BE2C (cell line): ENCODE measurements around the gene SPCS3.

Experiments
- DNase-seq: peaks from one replicate; pipeline ENCODE4 v3.0.0-alpha.2; 2020
- H3K27me3 ChIP-seq: fragments of 250-450 bp; sonication (Bioruptor Pico); 2 replicates; pipeline ENCODE4 v1.5.1; 2020; ENCODE audit warnings: mild to moderate bottlenecking
- H3K36me3 ChIP-seq: fragments of 250-450 bp; sonication (Bioruptor Pico); 2 replicates; pipeline ENCODE4 v1.5.1; 2020; ENCODE audit warnings: mild to moderate bottlenecking
- H3K4me1 ChIP-seq: fragments of 250-450 bp; sonication (Bioruptor Pico); 2 replicates; pipeline ENCODE4 v1.5.1; 2020
- H3K4me3 ChIP-seq: 2 replicates; pipeline ENCODE4 v1.5.1; 2011; ENCODE audit warnings: low read depth, low read length
- H3K9me3 ChIP-seq: fragments of 250-450 bp; sonication (Bioruptor Pico); 2 replicates; pipeline ENCODE4 v1.5.1; 2020
- CTCF ChIP-seq: IDR thresholded peaks from 2 replicates; pipeline ENCODE4 v1.5.1; 2012; ENCODE audit warnings: mild to moderate bottlenecking, low read depth, low read length

Gene SPCS3

DNA sequence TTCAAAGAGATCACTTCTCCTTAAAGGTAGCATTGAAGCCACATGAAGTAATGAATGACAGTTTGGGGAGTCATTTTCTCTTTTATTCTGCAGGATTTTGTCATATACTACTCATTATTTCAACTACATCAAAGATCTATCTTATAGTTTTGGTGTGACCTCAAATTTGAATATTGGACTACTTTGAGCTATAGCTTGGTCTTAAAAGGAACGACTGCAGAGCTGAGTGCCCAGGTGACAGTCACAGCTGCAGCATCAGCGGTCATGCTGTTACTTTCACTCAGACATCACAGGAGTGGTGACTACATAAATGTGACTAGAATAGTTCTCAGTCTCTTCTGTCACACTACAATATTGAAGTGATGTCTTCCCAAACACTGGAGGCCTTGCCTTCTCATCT, 10.7 kb upstream of the SPCS3 start:
- H3K36me3 ChIP-seq, result no peaks in the 10 kb centered on the region
- no peak for TF ChIP-seq CTCF
- H3K27me3 ChIP-seq, result no peaks in the 10 kb centered on the region
- DNase-seq, result no peak
- H3K4me1 ChIP-seq, result no peaks in the 10 kb centered on the region
- H3K9me3 ChIP-seq, result no peaks in the 10 kb centered on the region
- H3K4me3 ChIP-seq, result no peak overlapping the region

DNA sequence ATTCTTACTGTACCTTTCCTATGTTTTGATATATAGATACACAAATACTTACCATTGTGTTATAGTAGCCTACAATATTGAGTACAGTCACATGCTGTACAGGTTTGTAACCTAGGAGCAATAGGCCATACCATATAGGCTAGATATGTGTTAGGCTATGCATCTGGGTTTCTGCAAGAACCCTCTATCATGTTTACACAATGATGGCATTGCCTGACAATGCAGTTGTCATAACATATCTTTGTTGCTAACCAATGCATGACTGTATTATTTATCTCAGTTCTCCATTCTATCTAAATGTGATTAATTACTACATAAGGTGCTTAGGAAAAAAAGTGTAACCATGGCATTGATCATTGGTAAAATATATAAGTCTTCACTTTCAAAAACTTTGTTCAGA, 10.0 kb upstream of the SPCS3 start:
- Histone ChIP-seq H3K4me3 (no peak overlapping the region), H3K27me3 (no peaks in the 10 kb centered on the region), H3K36me3 (no peaks in the 10 kb centered on the region), H3K4me1 (no peaks in the 10 kb centered on the region), H3K9me3 (no peaks in the 10 kb centered on the region)
- DNase-seq, result no peak
- TF ChIP-seq CTCF, result no peak

DNA sequence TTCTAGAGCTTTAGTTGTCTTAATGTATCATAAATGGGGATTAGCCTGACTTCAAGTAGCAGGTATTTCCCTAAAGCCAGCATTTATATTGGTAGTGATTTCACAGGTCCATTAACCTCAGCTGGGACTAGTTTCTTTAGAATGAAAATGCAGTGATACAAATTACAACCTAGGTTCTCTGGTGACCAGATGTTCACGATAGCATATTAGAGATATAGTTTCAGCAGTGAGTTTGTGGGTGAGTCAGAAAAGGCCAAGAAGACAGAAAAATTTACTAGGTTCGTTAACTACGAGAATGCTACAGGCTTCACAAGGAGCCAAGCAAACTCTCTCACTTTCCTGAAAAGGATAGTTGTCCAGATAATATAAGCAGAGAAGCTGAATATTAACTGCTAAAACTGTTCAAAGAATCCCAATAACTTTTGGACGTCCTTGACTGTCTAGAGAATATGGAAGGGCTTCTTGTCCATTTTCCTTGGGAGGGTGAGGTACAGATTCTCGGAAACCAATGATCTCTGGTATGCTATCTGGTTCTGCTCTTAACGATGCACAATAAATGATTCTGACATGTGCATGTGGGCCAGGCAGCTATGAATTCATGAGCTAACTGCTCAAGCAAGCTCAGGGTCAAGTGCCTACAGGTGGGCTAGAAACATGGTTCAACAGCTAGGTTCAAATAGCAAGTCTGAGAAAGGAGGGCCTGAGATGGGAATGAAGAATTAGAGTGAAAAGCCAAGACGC, 6.0 kb upstream of the SPCS3 start:
- DNase-seq, result no peak
- TF ChIP-seq CTCF, result no peak
- no peaks in the 10 kb centered on the region for H3K4me1 ChIP-seq
- H3K36me3 ChIP-seq, result no peaks in the 10 kb centered on the region
- no peak overlapping the region for H3K4me3 ChIP-seq
- H3K9me3 ChIP-seq, result no peaks in the 10 kb centered on the region
- H3K27me3 ChIP-seq, result no peaks in the 10 kb centered on the region

DNA sequence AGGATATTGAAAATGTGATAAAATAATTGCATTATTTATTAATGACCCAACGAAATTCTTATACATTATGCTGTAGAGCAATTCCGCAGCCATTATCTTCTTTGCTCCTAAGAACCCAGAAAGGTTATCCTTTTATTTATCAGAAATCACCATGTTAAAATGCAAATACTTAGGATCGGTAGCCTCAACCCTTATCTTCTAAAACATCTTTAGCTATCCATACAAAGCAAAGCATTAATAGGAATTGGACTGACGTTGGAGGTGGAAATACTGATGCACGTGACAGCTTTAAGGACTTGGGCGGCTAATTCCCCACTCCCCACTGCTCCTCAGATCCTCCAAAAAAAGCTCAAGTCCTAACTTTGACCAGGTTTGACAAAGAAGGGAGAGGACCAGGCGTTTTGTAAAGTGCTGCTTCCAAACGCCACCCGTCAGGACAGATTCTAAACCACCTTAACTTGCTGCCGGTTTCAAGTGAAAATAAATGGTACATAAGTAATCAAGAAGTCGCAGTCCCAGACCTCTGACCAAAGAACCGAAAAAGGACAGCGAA, 539 bp upstream of the SPCS3 start:
- TF ChIP-seq CTCF, result no peak

DNA sequence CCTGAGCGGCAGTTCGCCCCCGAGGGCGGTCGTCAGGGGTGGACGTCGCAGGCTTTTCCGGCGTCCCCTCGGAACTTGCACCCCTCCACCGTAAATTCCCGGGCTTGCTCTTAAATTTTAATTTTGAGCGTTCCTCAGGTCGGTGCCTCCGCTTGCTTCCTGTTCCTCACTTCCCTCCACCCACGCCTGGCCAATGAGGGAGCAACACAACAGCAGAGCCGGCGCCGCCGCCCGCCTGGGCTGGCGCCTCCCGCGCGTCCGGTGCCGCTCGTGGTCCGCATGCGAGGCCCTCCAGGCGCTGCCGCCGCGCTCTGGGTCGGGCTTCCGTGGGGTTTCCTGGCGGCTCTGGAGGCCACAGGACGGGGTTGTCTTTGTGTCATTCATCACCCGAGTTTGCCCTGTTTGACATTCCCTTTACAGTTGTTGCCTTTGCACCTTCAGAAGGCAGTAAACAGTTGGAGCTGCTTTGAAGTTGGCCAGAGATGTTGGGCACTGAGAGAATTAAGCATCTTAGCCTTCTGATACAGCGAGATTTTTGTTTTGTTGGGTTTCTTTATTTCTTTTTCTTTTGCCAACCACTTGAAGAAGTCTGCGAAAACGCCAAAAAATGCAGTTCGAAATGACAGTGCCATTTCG, 692 bp downstream of the SPCS3 start:
- DNase-seq, result peak; percentile 84
- peak overlapping the region; percentile 94 for H3K4me3 ChIP-seq
- H3K36me3 ChIP-seq, result peaks cover 3% of the 10 kb centered on the region; the same call in 1 of the 2 replicates
- no peaks in the 10 kb centered on the region for H3K4me1 ChIP-seq
- TF ChIP-seq CTCF, result no peak
- H3K27me3 ChIP-seq, result no peaks in the 10 kb centered on the region
- H3K9me3 ChIP-seq, result no peaks in the 10 kb centered on the region

More for the DNA sequence above, 539 bp upstream of the SPCS3 start:
- Histone ChIP-seq H3K9me3 (no peaks in the 10 kb centered on the region), H3K4me1 (no peaks in the 10 kb centered on the region), H3K4me3 (peak overlapping the region; percentile 94), H3K27me3 (no peaks in the 10 kb centered on the region), H3K36me3 (no peaks in the 10 kb centered on the region)
- DNase-seq, result no peak

DNA sequence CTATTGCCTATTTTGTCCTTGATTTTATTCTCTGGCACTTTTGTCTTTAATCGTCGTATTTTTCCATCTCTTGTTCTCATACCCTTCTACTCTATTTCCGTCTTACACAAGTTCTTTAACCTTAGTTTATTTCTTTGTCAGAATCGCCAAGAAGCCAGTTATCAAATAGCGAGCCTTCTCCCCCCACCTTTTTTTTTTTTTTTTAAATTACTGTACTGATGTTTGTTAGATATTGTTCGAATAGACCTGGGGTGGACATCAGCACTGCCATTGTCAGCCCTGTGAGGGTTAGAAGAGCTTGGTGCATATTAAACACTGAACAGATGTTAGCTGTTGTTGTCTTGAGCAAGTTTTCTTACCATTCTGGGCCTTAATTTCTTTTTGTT, 1.2 kb downstream of the SPCS3 start:
- H3K27me3 ChIP-seq, result no peaks in the 10 kb centered on the region
- H3K36me3 ChIP-seq, result peaks cover 3% of the 10 kb centered on the region; the same call in 1 of the 2 replicates
- H3K4me1 ChIP-seq, result no peaks in the 10 kb centered on the region
- no peak for DNase-seq
- no peaks in the 10 kb centered on the region for H3K9me3 ChIP-seq
- H3K4me3 ChIP-seq, result peak overlapping the region; percentile 94
- TF ChIP-seq CTCF, result no peak
